OCI-M2 (cell line): ENCODE results near the gene SPAG16.

Experiments used
- DNase-seq: peaks from one replicate; lab custom pipeline; 2025; ENCODE audit not compliant: unreplicated experiment; lab: John Stamatoyannopoulos, UW

The SPAG16 gene

DNA sequence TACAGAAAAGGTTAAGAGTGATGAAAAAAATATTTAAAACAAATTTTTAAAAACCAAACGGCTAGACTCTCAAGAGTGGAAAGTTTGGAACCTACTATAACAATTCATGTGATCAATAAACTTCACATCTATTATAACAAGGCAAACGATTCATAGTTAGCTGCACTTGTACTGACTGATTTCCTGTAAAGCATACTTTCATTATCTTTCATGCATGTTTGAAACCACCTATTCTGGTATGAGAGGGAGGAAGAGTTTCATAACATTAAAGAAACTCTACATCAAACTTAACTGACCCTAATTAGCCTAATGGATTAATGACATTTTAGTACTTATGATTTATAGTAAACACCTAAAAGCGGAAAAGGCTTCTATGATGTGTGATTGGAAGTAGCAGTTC is 1082.9 kb downstream of the SPAG16 start:
- no peak for DNase-seq

DNA sequence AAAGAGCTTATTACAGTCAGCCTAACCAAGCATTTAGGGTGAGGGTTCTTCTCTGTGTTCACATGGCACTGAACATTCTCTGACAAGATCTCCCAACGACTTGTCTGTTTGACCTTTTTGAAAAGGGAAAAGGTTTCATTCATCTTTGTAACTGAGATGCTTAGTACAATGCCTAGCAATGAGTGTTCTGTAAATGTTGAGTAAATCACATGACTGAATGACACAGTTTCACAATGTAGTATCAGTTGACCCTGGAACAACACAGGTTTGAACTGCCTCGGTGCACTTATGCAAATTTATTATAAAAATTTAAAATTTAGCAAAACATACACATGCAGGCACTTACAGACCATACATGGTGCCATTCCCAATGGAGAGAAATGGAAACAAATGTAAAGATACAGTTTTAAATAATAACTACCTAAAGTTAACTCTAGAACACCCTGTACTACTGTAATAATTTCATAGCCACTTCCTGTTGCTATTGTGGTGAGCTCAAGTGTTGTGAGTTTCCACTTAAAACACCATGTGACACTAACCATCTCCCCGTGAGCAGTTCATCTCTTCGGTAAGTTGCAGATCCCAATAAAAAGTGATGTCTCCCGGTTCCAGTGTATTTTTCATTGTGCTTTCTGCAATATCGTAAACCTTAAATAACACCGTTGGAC is 1092.5 kb downstream of the SPAG16 start:
- DNase-seq = no peak

GRCh38 chr2:214377286-214377624 is 1093.0 kb downstream of the SPAG16 start:
- DNase-seq = no peak

GRCh38 chr2:214378455-214379103 is 1094.3 kb downstream of the SPAG16 start:
- no peak for DNase-seq

DNA sequence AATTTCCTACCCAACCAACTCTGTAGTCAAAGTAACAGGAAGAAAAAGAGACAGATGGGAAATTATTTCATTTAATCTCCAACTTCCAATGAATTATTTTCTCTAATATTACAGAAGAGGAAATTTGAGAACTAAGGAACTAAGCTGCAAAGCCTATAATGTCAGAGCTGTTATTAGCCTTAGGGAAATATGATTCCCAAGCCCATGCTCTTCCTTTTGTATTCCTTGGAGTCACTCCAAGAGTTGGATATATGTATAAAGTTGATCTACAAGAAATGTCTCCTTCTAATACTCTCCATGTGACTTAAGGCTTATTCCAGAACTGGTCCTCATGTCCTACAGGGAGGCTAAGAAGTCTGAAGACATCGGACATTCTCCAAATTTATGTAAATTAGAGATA is 1095.0 kb downstream of the SPAG16 start:
- DNase-seq = no peak

GRCh38 chr2:214380681-214381080 is 1096.4 kb downstream of the SPAG16 start:
- no peak for DNase-seq

DNA sequence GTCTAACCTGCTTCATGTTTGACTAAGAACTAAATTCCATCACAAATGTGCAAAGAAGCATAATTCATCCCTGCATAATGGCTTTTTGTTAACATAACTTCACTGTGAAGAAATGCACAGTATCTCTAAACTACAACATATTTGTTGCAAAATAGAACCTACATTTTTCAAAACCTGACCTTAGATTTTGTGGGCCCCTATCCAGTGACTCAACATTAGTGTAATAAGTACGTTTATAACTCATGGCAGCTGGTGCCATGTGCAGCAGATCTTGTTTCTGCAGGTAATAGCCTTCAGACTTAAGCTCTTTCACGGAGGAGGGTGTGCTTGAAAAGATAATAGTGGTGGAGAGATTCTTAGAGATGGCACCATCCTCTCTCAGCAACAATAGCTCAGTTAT is 1098.0 kb downstream of the SPAG16 start:
- no peak for DNase-seq

DNA sequence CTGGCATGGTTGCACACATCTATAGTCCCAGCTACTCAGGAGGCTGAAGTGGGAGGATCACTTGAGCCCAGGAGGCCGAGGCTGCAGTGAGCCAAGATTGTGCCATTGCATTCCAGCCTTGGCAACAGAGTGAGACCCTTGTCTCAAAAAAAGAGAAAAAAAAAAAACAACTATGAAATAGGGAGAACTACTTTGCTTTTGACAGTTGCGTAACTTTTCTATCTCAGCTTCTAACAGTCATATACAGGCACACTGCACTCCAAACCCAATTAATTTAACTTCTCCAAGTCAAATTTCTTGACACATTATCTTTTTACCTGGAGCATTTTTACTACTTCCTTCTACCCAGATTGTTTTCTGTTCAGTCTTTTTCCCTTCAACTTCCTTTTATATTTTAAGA is 1102.5 kb downstream of the SPAG16 start:
- no peak for DNase-seq

DNA sequence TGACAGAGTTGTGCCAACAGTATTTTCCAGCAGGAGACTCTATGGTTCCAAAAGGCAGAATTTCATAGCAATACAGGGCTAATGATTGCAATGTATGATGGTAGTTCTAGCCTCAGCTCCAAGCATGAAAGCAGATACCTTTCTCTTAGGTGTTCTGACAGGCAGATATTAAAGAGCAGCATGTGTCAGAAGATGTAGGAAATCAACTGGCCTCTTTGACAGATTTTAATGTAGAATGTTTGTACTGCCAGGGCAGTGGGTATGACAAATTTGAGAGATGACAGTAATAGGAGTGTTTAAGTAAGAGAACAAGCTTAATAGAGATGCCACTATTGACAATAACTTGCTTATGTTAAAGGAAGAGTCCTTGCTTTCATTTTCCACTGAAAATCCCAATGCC is 1105.1 kb downstream of the SPAG16 start:
- no peak for DNase-seq

DNA sequence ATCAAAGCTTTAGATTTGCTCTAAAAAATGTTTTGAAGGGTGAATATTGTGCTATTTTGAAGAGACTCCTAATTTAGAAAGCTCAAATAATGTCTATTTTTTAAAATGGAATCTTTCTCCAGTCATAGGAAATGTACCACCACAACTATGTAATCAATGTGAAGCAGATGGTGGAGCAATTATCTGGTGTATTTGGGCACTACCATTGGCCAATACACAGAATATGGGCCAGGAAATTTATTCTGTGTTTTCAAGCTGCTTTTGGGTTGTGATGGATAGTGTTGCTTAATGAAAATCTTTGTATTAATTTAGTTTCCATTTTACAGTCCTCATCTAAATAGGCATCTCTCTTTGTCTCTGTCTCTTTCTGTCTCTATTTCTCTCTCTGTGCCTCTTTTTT is 1109.5 kb downstream of the SPAG16 start:
- no peak for DNase-seq

- no peak for DNase-seq
Measured at GRCh38 chr2:214395040-214395439, 1110.8 kb downstream of the SPAG16 start.

DNA sequence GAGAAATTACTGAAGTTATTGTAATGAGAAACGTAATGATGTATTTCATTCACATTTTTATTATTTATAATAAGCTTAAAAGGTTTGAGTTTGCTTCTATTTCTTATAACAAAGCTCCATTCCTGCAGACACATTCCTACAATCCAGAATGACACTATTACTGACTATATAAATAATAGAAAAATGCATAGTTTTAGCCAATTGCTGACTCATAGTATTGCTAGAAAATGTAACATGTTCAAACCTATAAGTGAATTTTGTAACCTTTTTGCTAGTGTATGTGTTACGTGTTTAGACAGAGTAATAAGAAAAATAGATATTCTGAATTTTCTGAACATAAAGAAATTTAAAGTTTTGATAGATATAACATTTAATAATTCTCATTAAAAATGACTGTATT is 1117.3 kb downstream of the SPAG16 start:
- DNase-seq = no peak

GRCh38 chr2:214410128-214410775 is 1126.0 kb downstream of the SPAG16 start:
- no peak for DNase-seq

DNA sequence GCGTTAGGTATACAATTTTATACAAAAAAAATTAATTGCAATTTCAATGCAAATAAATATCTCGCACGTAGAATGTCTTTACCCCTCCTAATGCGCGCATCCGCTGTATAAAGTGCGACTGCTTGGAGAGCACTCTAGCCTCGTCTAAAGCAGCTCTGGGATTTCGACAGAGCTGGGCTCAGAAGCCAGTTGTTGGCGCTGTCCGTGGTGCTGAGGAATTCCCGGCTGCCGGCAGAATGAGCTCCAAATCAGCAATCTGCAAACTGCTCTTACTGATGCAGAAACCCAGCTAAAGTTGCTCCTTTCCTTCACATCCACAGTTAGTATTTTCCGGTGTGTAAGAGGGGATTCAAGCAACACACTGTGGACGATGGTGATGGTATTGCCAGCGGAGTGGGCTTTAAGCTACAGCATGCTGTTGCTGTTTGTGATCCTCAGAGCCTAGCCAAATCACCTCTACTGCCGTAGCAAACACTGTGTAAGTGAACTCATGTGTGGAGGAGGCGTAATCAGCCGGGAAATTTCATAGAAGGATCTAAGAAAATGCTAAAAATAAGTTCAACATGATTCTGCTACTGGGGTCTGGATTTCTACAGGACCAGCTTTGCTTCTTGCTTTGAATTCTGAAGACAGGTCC is 1126.8 kb downstream of the SPAG16 start, which contains the start of gene VWC2L:
Gene VWC2L, plus strand, starts transcription at position 137 of the 637 bp plus-strand sequence. CDS start 3,140 bp downstream, outside the sequence.
- peak; percentile 54 for DNase-seq

DNA sequence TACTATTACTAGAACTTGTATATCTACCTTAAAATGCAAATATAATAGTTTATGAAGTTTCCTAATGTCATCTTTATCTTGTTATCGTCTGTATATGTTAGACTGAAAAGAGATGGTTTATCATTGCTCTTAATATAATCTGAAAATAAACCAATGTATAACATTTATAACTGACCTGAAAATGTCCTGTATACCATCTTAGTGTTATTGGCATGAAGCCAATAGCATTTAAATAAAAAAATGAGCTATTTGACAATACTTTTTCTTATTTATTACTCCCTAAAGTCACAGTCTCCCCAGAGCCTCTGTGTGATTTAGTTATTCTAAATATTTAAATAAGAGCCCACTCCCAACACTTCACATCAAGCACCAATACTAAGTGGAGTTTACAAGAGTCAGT is 1128.4 kb downstream of the SPAG16 start:
- no peak for DNase-seq

- no peak for DNase-seq
Measured at GRCh38 chr2:214436470-214436869, 1152.2 kb downstream of the SPAG16 start.

GRCh38 chr2:214450118-214450894 is 1166.0 kb downstream of the SPAG16 start:
- no peak for DNase-seq

DNA sequence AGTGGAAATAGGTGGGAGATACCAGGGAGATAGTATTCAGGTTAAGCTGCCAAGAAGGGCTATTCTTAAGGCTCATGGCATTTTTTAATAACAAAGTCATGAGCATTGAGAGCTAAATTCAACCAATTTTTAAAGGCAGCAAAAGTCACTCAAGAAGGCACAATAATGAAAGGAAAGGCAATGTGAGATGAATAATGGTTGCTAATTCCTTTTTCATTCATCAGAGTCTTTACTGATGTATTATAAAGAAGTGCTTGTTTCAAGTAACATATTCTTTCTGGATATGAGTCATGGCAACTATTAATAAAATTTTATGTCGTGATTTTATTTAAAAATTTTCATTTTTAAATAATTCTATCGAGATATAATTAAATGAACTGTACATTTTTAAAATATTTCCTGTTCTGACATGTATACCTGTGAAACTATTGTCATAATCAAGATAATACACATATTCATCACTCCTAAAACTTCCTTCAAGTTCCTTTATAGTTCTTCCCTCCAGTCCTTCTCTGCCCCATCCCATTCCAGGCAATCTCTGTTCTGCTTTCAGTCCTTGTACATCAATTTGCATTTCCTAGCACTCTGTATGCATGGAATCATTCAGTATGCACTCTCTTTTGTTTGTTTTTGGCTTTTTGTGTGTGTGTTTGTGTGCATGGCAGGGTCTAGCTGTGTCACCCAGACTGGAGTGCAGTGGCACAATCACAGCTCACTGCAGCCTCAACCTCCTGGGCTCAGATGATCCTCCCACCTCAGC is 1167.4 kb downstream of the SPAG16 start:
- no peak for DNase-seq
